ENCODE measurements around the gene TMEM232.

- TF ChIP-seq CTCF (IDR thresholded peaks at IDR 0.05; ENCODE audit: low read depth, low read length, poor library complexity, severe bottlenecking) (no peak), EZH2phosphoT487 (IDR thresholded peaks at IDR 0.05; ENCODE audit: borderline replicate concordance, low read length) (no peak)
These were observed 87.2 kb downstream of the TMEM232 start for GRCh38 chr5:110638970-110639902.
